IPS-20b (cell line): ENCODE results near the gene CACNA1F.

ENCODE experiments used
- H3K27ac ChIP-seq: one replicate; pipeline ENCODE4 v1.5.1; 2013; ENCODE audit warnings: low read length
- H3K27me3 ChIP-seq: 2 replicates; pipeline ENCODE4 v1.6.1; 2013; ENCODE audit warnings: mild to moderate bottlenecking, low read length, inconsistent platforms; ENCODE audit not compliant: insufficient read depth
- H3K36me3 ChIP-seq: 2 replicates; pipeline ENCODE4 v1.6.1; 2013; ENCODE audit warnings: low read depth, mild to moderate bottlenecking, inconsistent platforms, low read length, moderate library complexity; ENCODE audit not compliant: insufficient read depth
- H3K4me1 ChIP-seq: 2 replicates; pipeline ENCODE4 v1.6.1; 2013; ENCODE audit warnings: mild to moderate bottlenecking, control low read depth, inconsistent platforms, low read length, moderate library complexity; ENCODE audit not compliant: insufficient read depth
- H3K4me3 ChIP-seq: 2 replicates; pipeline ENCODE4 v1.5.1; 2013; ENCODE audit warnings: mild to moderate bottlenecking, low read length, inconsistent platforms
- H3K9ac ChIP-seq: 2 replicates; pipeline ENCODE4 v1.6.1; 2013; ENCODE audit warnings: low read depth, mild to moderate bottlenecking, inconsistent platforms, low read length, moderate library complexity
- H3K9me3 ChIP-seq: 2 replicates; pipeline ENCODE4 v1.6.1; 2013; ENCODE audit warnings: mild to moderate bottlenecking, low read depth, low read length, inconsistent platforms; ENCODE audit not compliant: insufficient read depth

CACNA1F gene

GRCh38 chrX:49204017-49204416, 29.1 kb downstream of the CACNA1F start:
- H3K4me3 ChIP-seq = no peak overlapping the region
- no peaks in the 10 kb centered on the region for H3K9me3 ChIP-seq
- H3K4me1 ChIP-seq = no peaks in the 10 kb centered on the region; the same call in 1 of the 2 replicates
- H3K27me3 ChIP-seq = peaks cover 5% of the 10 kb centered on the region
- H3K27ac ChIP-seq = no peak overlapping the region
- H3K36me3 ChIP-seq = no peaks in the 10 kb centered on the region
- H3K9ac ChIP-seq = no peak overlapping the region

- no peak overlapping the region for H3K4me3 ChIP-seq
These were observed 29.6 kb downstream of the CACNA1F start for GRCh38 chrX:49203536-49203935.

GRCh38 chrX:49202022-49202421, 31.1 kb downstream of the CACNA1F start:
- Histone ChIP-seq H3K27me3 (peaks cover 16% of the 10 kb centered on the region), H3K4me3 (no peak overlapping the region), H3K4me1 (no peaks in the 10 kb centered on the region; the same call in 1 of the 2 replicates), H3K27ac (no peak overlapping the region), H3K9me3 (no peaks in the 10 kb centered on the region), H3K9ac (no peak overlapping the region), H3K36me3 (no peaks in the 10 kb centered on the region)

More at GRCh38 chrX:49203536-49203935, 29.6 kb downstream of the CACNA1F start:
- Histone ChIP-seq H3K4me1 (no peaks in the 10 kb centered on the region; the same call in 1 of the 2 replicates), H3K27ac (no peak overlapping the region), H3K27me3 (peaks cover 10% of the 10 kb centered on the region), H3K9ac (no peak overlapping the region), H3K36me3 (no peaks in the 10 kb centered on the region), H3K9me3 (no peaks in the 10 kb centered on the region)

GRCh38 chrX:49199906-49200771, 33.0 kb downstream of the CACNA1F start, which contains the start of gene SYP:
Gene SYP, minus strand, starts transcription at chrX:49200193. Its CDS starts 7 bp downstream, at chrX:49200186.
- peaks cover 16% of the 10 kb centered on the region for H3K27me3 ChIP-seq
- peak within 1 kb of the TSS; percentile 65 for H3K9ac ChIP-seq
- H3K9me3 ChIP-seq = no peaks in the 10 kb centered on the region
- H3K4me3 ChIP-seq = peak within 1 kb of the TSS; percentile 62; the same call in 1 of the 2 replicates
- no peak within 1 kb of the TSS for H3K27ac ChIP-seq
- no peaks in the 10 kb centered on the region; the same call in 1 of the 2 replicates for H3K4me1 ChIP-seq
- H3K36me3 ChIP-seq = no peaks in the 10 kb centered on the region

GRCh38 chrX:49199315-49199595, 33.9 kb downstream of the CACNA1F start:
- Histone ChIP-seq H3K4me1 (no peaks in the 10 kb centered on the region; the same call in 1 of the 2 replicates), H3K4me3 (peak overlapping the region; percentile 62; the same call in 1 of the 2 replicates), H3K27me3 (peaks cover 16% of the 10 kb centered on the region), H3K27ac (no peak overlapping the region), H3K9ac (no peak overlapping the region), H3K36me3 (no peaks in the 10 kb centered on the region), H3K9me3 (no peaks in the 10 kb centered on the region)

GRCh38 chrX:49198540-49199314, 34.4 kb downstream of the CACNA1F start:
- H3K36me3 ChIP-seq = no peaks in the 10 kb centered on the region
- H3K4me3 ChIP-seq = peak overlapping the region; percentile 62; the same call in 1 of the 2 replicates
- H3K9ac ChIP-seq = no peak overlapping the region
- no peak overlapping the region for H3K27ac ChIP-seq
- H3K4me1 ChIP-seq = no peaks in the 10 kb centered on the region; the same call in 1 of the 2 replicates
- H3K9me3 ChIP-seq = no peaks in the 10 kb centered on the region
- peaks cover 16% of the 10 kb centered on the region for H3K27me3 ChIP-seq

GRCh38 chrX:49197543-49198087, 35.5 kb downstream of the CACNA1F start:
- Histone ChIP-seq H3K27ac (no peak overlapping the region), H3K27me3 (peaks cover 16% of the 10 kb centered on the region), H3K4me1 (no peaks in the 10 kb centered on the region; the same call in 1 of the 2 replicates), H3K9me3 (no peaks in the 10 kb centered on the region), H3K9ac (no peak overlapping the region), H3K4me3 (no peak overlapping the region), H3K36me3 (no peaks in the 10 kb centered on the region)

- no peak overlapping the region for H3K27ac ChIP-seq
- H3K4me3 ChIP-seq = no peak overlapping the region
- H3K9ac ChIP-seq = no peak overlapping the region
- peaks cover 6% of the 10 kb centered on the region; the same call in 1 of the 2 replicates for H3K27me3 ChIP-seq
- H3K9me3 ChIP-seq = no peaks in the 10 kb centered on the region
- no peaks in the 10 kb centered on the region for H3K4me1 ChIP-seq
- no peaks in the 10 kb centered on the region for H3K36me3 ChIP-seq
These were observed 39.6 kb downstream of the CACNA1F start for GRCh38 chrX:49193542-49193964.

GRCh38 chrX:49192722-49193328, 40.3 kb downstream of the CACNA1F start:
- no peak overlapping the region for H3K9ac ChIP-seq
- no peak overlapping the region for H3K4me3 ChIP-seq
- H3K27ac ChIP-seq = no peak overlapping the region
- no peaks in the 10 kb centered on the region for H3K27me3 ChIP-seq
- no peaks in the 10 kb centered on the region for H3K4me1 ChIP-seq
- H3K9me3 ChIP-seq = no peaks in the 10 kb centered on the region
- no peaks in the 10 kb centered on the region for H3K36me3 ChIP-seq

- Histone ChIP-seq H3K27me3 (no peaks in the 10 kb centered on the region), H3K27ac (no peak overlapping the region), H3K4me3 (peak overlapping the region; percentile 84), H3K4me1 (no peaks in the 10 kb centered on the region; the same call in 1 of the 2 replicates), H3K36me3 (no peaks in the 10 kb centered on the region), H3K9ac (peak overlapping the region; percentile 80), H3K9me3 (no peaks in the 10 kb centered on the region)
These were observed 41.5 kb downstream of the CACNA1F start for GRCh38 chrX:49191574-49192011.
